HL-60/S4 treated with phorbol 12-myristate 13-acetate at 8.2 ng/mL for 4 days and 3 days (cell line): Measurements from ENCODE around the gene MTHFD1L.
"Not testable (repeated sequence)": the region's sequence is repeated elsewhere in the genome, so short reads cannot be mapped to it uniquely, and the experiment has no call there.

Source experiments
- in situ Hi-C: fragments of 300-500 bp; cut with MboI; formaldehyde crosslinking; loops from 2 replicates; pipeline ENCODE4 v1.15.0; 2022; ENCODE audit warnings: low sequenced_read_pairs

MTHFD1L gene

DNA sequence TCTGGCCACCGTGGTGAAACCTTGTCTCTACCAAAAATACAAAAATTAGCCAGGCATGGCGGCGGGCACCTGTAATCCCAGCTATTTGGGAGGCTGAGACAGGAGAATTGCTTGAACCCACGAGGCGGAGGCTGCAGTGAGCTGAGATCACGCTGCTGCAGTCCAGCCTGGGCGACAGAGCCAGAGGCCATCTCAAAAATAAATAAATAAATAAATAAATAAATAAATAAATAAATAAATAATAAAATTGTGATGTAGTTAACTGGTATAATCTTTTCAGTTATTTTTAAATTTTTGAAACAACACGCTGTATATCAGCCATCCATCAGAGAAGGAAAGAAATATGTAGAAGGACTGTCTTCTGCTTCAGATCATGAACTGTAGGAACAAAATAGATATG is 221.6 kb downstream of the MTHFD1L start:
- in situ Hi-C loops: not testable (repeated sequence)

DNA sequence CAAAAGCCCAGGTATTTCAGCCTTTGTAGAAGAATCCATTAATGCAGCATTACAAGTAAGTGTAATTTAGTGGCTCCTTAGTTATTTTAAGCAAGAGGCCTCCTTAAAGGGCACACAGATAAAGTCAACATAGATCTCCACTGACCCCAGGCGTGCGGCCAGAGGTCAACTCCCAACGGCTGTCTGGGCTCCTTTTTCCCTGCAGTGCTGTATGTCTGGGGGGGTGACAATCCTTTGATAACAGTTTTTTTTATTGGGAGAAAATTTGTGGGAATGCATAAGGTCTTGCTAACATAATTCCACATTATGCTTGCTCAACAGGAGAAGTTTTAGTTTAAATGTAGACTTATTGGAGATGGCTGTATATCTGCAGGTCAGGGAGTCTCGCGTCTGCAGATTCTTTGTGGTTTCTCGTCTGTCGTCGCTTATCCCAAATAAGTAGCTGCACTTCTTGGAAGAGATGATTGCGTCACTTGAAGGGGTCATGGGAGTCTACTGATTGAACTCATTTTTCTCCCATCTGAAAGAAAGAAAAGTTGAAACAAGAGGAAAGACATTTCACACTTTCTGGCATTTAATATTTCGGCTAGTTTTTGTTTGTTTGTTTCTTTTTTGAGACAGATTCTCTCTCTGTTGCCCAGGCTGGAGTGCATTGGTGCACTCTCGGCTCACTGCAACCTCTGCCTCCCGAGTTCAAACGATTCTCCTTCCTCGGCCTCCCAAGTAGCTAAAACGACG is 222.5 kb downstream of the MTHFD1L start:
- in situ Hi-C loops: no loop called here

- in situ Hi-C loops: no loop called here
These were observed 223.1 kb downstream of the MTHFD1L start for GRCh38 chr6:151088599-151088935.

DNA sequence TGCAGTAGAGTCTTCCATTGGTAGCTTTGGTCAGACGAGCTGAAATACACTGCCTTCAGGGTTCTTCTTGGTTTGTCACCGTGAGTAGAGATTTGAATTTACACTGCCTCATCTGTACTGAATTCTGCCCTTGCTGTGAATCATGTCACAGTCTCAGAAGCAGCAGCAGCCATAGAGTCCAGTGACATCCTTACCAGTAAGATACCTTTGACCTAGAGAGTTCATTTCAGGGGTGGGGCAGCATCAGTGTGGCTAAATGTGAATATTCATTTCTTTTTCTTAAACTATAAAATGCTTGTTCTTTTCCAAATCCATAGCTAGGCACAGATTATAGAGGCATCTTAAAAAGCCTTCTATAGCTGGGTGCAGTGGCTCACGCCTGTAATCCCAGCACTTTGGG is 223.5 kb downstream of the MTHFD1L start:
- in situ Hi-C loops: no loop called here

DNA sequence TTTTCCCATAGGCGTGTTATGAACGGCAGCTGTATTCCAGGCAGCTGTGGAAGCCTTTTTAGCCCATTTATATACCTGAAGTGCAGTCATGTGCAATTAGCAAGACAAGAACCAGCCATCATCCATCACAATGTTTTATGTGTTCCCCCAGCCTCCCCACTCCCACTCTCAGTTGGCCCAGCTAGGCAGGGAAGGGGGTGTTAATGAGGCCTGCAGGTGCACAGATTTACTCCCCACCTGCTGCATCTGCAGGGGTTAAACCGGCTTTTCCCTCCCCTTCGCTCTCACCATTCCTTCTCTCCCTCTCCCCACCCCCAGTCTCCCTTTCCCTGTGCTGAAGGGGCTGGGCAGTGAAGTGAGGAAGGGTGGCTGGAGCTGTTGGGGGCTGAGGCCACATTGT is 224.5 kb downstream of the MTHFD1L start:
- in situ Hi-C loops: no loop called here

GRCh38 chr6:151091571-151091970 is 226.1 kb downstream of the MTHFD1L start:
- in situ Hi-C loops: no loop called here

GRCh38 chr6:151092591-151092990 is 227.1 kb downstream of the MTHFD1L start:
- in situ Hi-C loops: no loop called here

- in situ Hi-C loops: no loop called here
These were observed 228.2 kb downstream of the MTHFD1L start for GRCh38 chr6:151093706-151094105.

- in situ Hi-C loops: no loop called here
These were observed 230.2 kb downstream of the MTHFD1L start for GRCh38 chr6:151095538-151096254.

- in situ Hi-C loops: no loop called here
These were observed 230.7 kb downstream of the MTHFD1L start for GRCh38 chr6:151096255-151096612.

GRCh38 chr6:151096691-151097606 is 231.4 kb downstream of the MTHFD1L start:
- in situ Hi-C loops: no loop called here

DNA sequence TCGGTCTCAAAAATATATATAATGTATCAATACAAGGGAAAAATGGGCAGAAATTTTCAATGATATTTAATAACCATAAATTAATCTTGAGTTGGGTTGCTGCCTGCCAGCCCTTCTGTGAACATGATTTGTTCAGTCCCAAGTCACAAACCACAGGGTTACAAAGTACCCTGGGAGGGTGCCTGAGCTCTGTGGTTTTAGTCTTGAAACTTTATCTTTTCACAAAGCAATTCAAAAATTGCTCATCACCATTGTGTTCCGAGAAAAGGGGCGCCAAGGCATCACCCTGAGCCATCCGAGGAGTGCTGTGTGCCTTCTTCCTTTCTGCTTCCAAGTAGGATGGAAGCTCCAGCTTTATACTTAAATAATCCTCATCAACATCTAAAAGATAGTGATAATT is 232.7 kb downstream of the MTHFD1L start:
- in situ Hi-C loops: no loop called here

GRCh38 chr6:151100326-151100725 is 234.8 kb downstream of the MTHFD1L start:
- in situ Hi-C loops: no loop called here

- in situ Hi-C loops: no loop called here
These were observed 235.8 kb downstream of the MTHFD1L start for GRCh38 chr6:151101161-151101815.

GRCh38 chr6:151101816-151102694 is 236.6 kb downstream of the MTHFD1L start:
- in situ Hi-C loops: no loop called here

DNA sequence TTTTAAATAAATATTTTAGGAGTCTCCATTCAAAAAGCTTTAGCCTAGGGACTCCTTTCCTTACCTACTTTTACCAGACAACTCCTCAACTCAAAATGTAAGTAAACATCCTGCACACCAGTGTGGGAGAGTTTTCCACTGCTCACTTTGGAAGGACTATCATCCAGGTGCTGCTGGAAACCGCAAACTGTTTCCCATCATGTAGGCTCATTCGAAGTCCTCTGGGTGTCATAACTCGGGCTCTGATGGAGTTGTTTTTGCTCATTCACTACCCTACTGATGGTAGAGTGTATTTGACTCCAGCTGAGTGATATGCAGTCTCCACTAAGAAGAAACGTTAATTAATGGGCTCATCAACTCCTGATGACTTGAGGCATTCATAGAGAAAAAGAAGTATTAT is 237.8 kb downstream of the MTHFD1L start:
- in situ Hi-C loops: no loop called here

GRCh38 chr6:151107897-151108427 is 242.5 kb downstream of the MTHFD1L start:
- in situ Hi-C loops: no loop called here

GRCh38 chr6:151108548-151108947 is 243.0 kb downstream of the MTHFD1L start:
- in situ Hi-C loops: no loop called here

GRCh38 chr6:151109361-151109760 is 243.9 kb downstream of the MTHFD1L start:
- in situ Hi-C loops: no loop called here
